GM12892 (cell line): ENCODE results near the gene CSGALNACT2.

ENCODE experiments used
- POLR2A ChIP-seq: IDR thresholded peaks from 2 replicates; pipeline ENCODE4 v1.6.1; 2011; ENCODE audit warnings: low read depth, low read length, control low read depth
- TAF1 ChIP-seq: IDR thresholded peaks from 2 replicates; pipeline ENCODE4 v1.6.1; 2011; ENCODE audit warnings: low read depth, mild to moderate bottlenecking, control low read depth, low read length, borderline replicate concordance

DNA sequence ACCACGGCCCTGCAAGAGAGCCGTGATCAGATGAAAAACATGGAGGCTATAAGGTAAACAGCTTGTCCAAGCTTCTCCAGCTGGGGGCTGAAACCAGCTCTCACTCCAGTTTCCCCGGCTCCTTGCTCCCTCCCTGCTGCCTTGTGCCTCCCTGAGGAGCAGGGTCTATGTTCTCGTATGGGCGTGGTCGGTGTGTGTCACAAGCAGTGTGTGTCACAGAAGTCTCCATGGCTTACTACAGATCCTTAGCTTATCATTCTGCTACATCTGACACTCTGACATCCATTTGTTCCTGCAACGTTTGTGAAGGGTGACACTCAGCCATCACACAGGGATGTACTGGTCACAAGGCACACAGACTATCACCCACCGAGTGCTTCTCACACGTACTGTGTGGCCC lies 54.6 kb downstream of the CSGALNACT2 start:
- TF ChIP-seq POLR2A = no peak
- TF ChIP-seq TAF1 = no peak
